Epidermal melanocyte (primary cell): ENCODE measurements around the gene PSMC3IP.
"Not testable (repeated sequence)": the region's sequence is repeated elsewhere in the genome, so short reads cannot be mapped to it uniquely, and the experiment has no call there.

Experiments
- DNase-seq: peaks from one replicate; pipeline ENCODE4 v3.0.0; 2011; ENCODE audit warnings: low spot score; ENCODE audit not compliant: insufficient read length

Gene PSMC3IP

DNA sequence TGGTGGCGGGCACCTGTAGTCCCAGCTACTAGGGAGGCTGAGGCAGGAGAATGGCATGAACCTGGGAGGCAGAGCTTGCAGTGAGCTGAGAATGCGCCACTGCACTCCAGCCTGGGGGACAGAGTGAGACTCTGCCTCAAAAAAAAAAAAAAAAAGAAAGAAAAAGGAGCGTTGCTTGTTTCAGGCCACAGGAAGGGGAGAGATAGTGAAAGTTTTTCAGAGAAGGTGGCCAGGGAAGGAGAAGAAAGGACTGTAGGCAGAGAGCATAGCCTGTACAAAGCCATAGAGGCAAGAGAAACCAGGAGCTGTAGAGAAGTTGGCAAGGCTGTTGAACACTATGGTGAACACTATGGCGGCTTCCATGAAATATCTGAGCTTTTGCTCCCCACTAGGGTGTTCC lies 37.0 kb downstream of the PSMC3IP start:
- DNase-seq = not testable (repeated sequence)

DNA sequence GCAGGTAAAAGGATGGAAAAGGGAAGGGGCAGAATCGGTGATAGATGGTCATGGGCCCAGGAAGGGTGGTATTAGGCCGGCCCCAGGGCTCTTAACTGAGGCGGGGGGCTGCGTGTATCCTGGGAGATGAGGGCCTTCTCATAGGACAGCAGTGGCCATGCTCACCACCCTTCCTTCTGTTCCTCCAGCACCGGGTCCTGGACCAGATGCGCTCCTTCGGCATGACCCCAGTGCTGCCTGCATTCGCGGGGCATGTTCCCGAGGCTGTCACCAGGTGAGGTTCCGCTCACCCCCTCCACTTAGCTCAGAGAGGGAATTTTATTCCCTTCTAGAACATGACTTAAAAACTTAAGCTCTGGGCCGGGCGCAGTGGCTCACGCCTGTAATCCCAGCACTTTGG lies 39.0 kb downstream of the PSMC3IP start:
- DNase-seq = no peak

DNA sequence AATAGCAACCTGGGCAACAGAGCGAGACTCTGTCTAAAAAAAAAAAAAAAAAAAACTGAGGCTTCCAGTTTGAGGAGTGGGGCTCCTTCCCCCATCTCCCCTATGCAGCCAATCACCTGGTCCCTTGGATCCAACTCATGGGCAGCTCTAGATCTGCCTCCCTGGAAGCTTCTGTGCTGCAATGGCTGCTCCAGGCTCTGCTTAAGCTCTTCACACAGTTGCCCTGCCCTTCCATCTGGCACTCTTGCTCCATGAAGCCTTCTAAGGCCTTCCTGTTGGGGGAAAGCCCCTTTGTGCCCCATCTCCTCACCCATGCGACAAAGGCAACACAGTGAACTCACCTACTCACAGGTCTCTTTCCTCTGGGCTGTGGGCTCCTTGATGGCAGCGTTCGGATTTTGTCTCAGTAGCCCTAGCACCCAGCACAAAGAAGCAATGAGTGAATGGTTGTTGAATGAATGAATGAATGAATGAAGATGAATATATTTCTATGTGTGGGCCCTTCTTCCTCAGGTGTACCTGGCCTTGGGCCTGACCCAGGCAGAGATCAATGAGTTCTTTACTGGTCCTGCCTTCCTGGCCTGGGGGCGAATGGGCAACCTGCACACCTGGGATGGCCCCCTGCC lies 39.6 kb downstream of the PSMC3IP start:
- DNase-seq = no peak

DNA sequence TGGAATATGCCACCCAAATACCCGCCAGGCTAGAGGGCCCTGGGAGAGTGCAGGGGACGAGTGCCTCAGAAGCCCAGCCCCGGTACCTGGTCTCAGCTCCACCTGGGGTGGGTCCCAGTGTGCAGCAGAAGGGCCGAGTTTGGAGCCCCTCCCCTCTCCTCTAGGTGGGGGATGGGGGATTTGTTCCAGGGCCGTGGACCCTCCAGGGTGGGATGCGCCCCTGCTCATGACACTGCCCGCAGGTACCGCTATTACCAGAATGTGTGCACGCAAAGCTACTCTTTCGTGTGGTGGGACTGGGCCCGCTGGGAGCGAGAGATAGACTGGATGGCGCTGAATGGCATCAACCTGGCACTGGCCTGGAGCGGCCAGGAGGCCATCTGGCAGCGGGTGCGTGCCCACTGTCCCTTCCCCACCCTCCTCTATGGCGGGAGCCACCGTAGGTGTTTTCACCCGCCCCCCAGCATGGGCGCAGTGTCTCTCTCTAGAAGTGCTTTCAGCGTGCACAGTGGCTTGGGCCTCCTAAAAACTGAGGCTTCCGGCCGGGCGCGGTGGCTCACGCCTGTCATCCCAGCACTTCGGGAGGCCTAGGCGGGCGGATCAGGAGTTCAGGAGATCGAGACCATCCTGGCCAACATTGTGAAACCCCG lies 40.2 kb downstream of the PSMC3IP start:
- DNase-seq = no peak

DNA sequence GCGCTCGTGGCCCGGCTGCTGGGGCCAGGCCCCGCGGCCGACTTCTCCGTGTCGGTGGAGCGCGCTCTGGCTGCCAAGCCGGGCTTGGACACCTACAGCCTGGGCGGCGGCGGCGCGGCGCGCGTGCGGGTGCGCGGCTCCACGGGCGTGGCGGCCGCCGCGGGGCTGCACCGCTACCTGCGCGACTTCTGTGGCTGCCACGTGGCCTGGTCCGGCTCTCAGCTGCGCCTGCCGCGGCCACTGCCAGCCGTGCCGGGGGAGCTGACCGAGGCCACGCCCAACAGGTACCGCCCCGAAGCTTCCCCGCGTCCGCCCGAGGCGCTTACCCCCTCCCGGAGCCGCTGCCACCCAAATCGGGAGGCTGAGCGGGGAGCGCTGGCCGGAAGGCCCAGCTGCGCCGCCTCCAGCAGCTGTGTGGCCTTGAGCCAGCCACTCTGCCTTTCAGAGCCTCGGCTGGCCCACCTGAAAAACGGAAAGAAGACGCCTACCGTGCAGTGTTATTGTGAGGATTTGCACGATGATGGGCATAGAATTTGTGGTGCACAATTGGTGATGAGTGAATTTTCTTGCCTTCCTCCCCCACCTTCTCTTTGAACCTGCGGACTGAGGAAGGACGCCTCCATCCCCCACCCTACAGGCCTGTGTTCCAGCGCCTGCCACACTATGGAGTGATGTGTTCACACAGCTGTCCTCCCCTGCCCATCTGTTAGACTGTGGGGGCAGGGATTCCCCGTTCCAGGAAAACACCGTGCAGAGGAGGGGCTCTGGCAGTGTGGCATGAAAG lies 41.0 kb downstream of the PSMC3IP start:
- DNase-seq = peak; percentile 88

DNA sequence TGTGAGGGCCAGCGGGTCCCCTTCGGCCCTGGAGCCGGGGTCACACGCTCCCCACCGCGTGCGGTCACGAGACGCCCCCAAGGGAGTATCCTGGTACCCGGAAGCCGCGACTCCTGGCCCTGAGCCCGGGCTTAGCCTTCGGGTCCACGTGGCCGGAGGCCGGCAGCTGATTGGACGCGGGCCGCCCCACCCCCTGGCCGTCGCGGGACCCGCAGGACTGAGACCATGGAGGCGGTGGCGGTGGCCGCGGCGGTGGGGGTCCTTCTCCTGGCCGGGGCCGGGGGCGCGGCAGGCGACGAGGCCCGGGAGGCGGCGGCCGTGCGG lies 41.5 kb downstream of the PSMC3IP start, which contains the start of gene NAGLU:
TSS of gene NAGLU (plus strand) at position 194 of the 324 bp plus-strand sequence. CDS start at position 226, 32 bp downstream.
- DNase-seq = peak; percentile 100

DNA sequence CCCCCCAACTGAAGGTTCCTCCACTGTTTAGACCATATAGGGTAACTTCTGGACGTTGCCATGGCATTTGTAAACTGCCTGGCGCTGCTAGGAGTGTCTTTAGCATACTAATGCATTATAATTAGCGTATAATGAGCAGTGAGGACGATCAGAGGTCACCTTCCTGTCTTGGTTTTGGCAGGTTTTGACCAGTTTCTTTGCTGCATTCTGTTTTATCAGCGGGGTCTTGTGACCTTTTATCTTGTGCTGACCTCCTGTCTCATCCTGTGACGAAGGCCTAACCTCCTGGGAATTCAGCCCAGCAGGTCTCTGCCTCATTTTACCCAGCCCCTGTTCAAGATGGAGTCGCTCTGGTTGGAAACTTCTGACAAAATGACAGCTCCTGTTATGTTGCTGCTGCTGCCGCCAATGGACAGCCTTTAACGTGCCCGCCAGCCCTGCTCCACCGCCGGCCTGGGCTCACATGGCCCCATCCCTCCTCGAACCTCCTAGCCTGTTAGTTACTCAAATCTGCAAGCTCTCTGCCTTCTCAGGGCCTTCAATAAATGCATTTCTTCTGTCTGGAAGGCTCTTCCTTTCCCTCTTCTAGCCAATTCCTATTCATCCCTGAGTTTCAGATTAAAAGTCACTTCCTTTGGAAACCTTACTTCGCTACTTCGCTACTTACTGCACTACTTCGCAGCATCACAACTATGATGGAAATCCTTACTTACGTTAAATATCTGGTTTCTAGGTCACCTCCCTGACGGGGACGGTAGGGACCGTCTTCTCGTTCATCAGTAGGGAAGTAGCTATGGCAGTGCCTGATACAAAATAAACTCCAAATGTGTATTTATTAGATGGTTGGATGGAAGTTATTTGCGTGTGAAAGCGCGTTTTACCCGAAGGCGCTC lies 42.1 kb downstream of the PSMC3IP start:
- DNase-seq = no peak

DNA sequence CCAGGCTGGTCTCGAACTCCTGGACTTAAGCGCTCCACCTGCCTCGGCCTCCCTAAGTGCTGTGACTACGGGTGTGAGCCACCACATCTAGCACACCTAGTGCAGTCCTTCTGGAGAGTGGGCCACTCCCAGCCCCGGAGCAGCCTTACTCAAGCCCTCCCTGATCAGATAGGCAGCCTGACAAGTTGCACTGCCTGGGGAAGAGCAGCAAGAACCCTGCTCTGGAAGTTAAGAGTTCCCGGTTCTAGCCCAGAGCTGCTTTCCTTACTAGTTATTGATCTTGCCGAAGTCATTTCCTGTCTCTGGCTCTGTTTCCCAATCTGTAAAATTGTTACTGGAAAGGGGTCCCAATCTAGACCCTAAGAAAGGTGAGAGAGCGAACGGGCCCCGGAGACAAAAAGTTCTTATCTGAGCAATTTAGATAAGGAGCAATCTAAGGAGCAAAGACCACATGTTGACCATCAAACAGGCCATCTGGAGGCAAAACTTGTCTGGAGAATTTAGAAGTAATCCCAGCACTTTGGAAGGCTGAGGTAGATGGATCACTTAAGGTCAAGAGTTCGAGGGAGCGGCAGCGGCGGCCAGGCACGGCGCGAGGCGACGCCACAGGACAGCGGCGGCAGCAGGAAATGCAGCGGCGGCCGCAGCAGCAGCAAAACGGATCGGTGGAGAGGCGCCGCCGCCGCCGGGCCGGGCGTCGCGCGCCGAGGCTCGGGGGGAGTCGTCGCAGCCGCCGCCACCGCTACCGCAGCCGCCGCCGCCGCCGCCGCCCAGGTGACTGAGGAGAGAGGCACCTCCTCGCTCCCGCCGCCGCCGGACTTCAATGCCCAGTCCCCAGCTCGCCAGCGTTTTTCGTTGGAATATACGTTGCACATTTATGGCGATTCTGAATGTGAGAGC lies 45.8 kb downstream of the PSMC3IP start:
- DNase-seq = peak; percentile 17

DNA sequence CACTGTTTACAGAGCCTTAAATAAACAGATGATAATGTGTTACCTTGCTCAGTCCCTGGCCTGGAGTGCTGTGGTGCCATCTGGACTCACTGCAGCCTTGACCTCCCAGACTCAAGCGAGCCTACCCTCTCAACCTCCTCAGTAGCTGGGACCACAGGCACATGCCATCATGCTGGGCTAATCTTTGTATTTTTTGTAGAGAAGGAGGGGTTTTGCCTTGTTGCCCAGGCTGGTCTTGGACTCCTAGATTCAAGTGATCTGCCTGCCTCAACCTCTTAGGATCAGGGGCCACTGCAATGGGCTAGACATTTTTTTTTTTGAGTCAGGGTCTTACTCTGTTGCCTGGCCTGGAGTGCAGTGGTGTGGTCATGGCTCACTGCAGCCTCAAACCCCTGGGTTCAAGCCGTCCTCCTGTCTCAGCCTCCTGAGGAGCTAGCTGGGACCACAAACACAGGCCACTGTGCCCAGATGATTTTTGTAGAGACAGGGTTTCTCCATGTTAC lies 46.5 kb downstream of the PSMC3IP start:
- DNase-seq = no peak

DNA sequence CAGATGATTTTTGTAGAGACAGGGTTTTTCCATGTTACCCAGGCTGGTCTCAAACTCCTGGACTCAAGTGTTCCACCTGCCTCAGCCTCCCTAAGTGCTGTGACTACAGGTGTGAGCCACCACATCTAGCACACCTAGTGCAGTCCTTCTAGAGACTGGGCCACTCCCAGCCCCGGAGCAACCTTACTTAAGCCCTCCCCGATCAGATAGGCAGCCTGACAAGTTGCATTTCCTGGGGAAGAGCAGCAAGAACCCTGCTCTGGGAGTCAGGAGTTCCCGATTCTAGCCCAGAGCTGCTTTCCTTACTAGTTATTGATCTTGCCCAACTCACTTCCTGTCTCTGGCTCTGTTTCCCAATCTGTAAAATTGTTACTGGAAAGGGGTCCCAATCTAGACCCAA lies 48.5 kb downstream of the PSMC3IP start:
- DNase-seq = no peak

DNA sequence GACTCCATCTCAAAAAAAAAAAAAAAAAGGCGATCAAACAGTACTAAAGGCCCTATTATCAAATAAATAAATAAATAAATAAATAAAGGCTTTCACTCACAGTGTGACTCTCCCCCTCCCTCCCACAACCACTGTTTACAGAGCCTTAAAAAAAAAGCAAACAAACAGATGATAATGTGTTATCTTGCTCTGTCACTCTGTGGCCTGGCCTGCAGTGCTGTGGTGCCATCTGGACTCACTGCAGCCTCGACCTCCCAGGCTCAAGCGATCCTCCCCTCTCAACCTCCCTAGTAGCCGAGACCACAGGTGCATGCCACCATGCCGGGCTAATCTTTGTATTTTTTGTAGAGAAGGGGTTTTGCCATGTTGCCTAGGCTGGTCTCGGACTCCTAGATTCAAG lies 49.6 kb downstream of the PSMC3IP start:
- no peak for DNase-seq

DNA sequence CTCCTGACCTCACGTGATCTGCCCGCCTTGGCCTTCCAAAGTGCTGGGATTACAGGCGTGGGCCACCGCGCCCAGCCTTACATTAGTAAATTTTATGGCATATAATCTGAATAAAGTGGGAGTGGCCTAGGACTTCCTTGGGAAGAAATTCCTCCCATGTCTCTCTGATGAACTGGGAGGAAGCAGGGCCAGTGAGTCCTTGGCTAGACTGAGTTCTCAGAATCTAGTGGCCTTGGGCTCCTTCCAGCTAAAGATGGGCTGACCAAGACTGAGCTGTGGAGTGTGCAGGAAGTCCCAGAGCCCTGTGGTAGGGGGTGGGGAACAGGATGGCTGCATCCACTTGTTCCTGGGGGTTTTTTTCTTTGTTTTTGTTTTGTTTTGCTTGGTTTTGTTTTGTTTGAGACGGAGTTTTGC lies 51.5 kb downstream of the PSMC3IP start:
- no peak for DNase-seq

DNA sequence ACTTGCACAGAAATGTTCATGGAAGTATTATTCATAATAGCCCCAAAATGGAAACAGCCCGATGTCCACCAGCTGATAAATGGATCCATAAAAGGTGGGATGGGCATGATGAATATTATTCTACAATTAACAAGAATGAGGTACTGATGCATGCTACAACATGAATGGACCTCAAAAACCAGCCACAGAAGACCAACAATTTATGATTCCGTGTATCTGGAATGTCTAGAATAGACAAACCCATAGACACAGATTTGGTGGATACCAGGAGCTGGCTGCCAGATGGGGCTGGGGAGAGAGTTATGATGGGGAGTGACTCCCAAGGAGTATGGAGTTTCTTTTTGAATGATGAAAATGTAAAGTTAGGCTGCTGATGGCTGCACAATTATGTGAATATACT lies 52.3 kb downstream of the PSMC3IP start:
- DNase-seq = no peak

DNA sequence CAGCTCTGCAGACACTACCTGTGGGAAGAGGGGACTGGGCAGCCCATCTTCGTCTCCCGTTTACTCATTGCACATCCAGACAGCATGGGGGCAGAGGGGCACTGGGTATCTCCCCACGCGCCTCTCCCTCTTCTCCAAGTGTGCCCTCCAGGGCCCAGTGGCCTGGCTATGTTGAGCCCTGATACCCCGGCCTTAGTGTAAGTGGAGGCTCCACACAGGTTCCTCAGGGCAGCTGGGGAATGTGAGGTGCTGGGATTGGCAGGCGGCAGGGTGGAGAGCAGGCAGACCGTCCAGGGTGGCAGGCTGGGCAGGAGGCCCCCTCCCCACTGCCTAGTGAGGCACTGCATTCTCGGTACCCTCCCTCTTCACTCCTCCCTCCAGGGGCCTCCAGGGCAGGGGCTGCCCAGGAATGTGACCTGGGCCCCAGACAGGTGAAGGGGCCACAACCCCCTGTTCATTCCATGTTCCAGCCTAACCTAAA lies 54.7 kb downstream of the PSMC3IP start:
- no peak for DNase-seq
